GM12874 (cell line): ENCODE data around the gene SHCBP1.

Experiments used
- TF ChIP-seq, protein P1 (sequence below): IDR thresholded peaks from 2 replicates; pipeline ENCODE4 v1.5.1; 2011; ENCODE audit warnings: low read depth, mild to moderate bottlenecking, control low read depth, low read length, moderate library complexity; ENCODE audit not compliant: insufficient read depth

Gene SHCBP1

GRCh38 chr16:46569231-46569735 lies 51.9 kb downstream of the SHCBP1 start:
- TF ChIP-seq, protein P1, sequence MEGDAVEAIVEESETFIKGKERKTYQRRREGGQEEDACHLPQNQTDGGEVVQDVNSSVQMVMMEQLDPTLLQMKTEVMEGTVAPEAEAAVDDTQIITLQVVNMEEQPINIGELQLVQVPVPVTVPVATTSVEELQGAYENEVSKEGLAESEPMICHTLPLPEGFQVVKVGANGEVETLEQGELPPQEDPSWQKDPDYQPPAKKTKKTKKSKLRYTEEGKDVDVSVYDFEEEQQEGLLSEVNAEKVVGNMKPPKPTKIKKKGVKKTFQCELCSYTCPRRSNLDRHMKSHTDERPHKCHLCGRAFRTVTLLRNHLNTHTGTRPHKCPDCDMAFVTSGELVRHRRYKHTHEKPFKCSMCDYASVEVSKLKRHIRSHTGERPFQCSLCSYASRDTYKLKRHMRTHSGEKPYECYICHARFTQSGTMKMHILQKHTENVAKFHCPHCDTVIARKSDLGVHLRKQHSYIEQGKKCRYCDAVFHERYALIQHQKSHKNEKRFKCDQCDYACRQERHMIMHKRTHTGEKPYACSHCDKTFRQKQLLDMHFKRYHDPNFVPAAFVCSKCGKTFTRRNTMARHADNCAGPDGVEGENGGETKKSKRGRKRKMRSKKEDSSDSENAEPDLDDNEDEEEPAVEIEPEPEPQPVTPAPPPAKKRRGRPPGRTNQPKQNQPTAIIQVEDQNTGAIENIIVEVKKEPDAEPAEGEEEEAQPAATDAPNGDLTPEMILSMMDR: no peak

DNA sequence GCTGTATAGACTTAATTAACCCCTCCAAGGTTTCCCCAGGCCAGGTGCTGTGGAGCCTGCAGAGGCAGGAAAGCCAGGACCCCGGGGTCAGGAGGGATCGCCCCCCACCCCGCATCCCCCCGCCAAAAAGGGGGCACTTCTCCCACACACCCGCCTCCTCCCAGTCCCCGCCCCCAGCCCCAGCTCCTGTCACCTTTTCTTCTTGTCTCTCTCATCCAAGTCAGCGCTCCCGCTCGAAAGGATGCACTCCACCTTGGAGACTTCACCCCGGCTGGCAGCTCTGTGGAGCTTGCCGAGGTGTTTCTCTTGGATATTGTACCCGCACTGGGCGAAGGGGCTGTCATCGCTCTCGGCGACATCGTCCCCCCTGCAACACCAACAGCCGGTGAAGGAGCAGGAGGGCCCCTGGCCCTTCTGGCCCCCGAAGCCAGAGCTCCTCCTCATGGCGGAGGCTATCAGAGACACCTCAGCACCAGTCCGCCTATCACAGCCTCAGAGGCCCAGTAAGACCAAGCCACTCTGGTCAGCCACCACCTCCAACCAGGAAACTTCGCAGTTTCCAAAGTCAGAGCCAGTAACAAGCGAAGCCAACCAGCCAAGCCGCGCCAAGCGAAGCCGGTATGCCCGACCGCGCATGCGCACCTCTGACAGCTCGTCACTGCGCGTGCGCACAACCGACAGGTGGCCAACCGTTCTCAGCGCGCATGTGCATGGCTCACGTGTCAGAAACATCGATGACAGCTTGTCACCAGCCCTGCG lies 52.5 kb downstream of the SHCBP1 start:
- TF ChIP-seq, protein P1: no peak

GRCh38 chr16:46562979-46563378 lies 58.2 kb downstream of the SHCBP1 start:
- TF ChIP-seq, protein P1: no peak

DNA sequence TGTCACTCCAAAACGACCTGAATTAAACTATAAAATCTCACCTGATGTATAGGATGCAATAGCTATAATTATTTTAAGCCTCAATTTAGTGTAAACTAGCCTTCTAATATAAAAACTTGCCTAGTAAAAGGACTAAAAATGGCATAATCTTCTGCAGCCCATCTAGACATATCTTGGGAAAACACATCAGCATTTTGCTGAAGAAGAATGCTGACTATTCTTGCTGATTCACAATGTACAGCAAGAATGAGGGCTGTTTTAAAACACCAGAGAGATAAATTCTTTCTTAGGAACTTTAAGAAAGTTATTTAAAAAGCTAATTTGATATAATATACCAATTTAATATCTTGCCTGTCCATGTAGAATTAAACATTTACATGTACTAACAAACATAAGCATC lies 63.2 kb downstream of the SHCBP1 start:
- TF ChIP-seq, protein P1: no peak

DNA sequence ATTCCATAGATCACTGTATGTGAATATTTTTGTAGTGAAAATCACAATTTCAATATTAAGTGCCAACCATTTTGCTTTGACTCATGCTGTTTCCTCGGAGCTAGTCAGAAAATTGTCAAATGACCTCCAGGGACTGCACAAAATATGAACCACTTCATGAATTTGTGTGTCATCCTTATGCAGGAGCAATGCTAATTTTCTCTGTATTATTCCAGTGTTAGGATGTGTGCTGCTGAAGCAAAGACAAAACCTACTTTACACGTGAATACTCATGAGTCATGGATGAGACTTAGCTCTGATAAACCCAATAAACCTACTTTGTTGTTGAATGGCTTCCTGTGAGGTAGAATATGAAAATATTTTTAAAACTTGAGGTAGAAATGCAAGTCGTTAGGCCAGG lies 65.2 kb downstream of the SHCBP1 start:
- TF ChIP-seq, protein P1: no peak

DNA sequence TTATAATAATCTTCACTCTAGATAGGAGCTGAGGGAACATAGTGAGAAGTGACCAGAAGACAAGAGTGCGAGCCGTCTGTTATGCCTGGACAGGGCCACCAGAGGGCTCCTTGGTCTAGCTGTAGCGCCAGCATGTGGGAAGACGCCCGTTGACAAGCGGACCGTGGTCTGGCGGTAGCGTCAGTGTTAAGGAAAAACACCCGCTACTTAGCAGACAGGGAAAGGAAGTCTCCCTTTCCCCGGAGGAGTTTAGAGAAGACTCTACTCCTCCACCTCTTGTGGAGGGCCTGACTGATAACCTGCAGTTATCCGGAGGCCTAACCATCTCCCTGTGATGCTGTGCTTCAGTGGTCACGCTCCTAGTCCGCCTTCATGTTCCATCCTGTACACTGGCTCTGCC lies 66.7 kb downstream of the SHCBP1 start:
- TF ChIP-seq, protein P1: peak; percentile 79

DNA sequence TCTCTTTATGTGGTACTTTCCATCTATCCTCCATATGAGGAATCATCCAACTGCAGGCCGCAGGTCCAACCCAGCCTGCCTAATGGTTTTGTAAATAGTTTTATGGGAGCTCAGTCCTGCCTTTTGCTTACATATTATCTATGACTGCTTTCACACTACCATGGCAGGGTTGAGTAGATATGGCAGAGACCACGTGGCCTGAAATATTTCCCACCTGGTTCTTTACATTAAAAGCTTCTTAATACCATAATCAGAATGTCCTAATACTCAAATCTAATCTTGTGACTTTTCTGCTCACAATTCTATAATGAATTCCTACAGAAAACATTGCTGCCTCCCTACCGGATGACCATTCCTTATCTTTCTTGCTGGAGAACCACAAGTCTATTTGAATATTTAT lies 71.7 kb downstream of the SHCBP1 start:
- TF ChIP-seq, protein P1: no peak
